Subcutaneous abdominal adipose tissue (tissue), 5 donors: ENCODE data around the gene NEK1.

ENCODE experiments used
- H3K27ac ChIP-seq: one replicate; pipeline ENCODE4 v1.7.0; 2013; ENCODE audit warnings: low read depth, mild to moderate bottlenecking, inconsistent platforms, low read length, moderate library complexity
- H3K27me3 ChIP-seq, 5 donors: one replicate each; pipeline ENCODE4 v1.7.0; 2013; ENCODE audit warnings: low read length in 5 of 5, inconsistent platforms in 1 of 5; ENCODE audit not compliant: control insufficient read depth in 5 of 5, insufficient read depth in 4 of 5
- H3K36me3 ChIP-seq, 5 donors: one replicate each; pipeline ENCODE4 v1.7.0; 2013; ENCODE audit warnings: low read length in 5 of 5; ENCODE audit not compliant: control insufficient read depth in 5 of 5, insufficient read depth in 5 of 5
- H3K4me1 ChIP-seq, 5 donors: one replicate each; pipeline ENCODE4 v1.7.0; 2013; ENCODE audit warnings: low read length in 5 of 5, mild to moderate bottlenecking in 3 of 5, moderate library complexity in 1 of 5; ENCODE audit not compliant: control insufficient read depth in 5 of 5, insufficient read depth in 5 of 5
- H3K4me3 ChIP-seq, 5 donors: one replicate each; pipeline ENCODE4 v1.7.0; 2013; ENCODE audit warnings: low read length in 5 of 5, low read depth in 1 of 5
- H3K9ac ChIP-seq, 5 donors: one replicate each; pipeline ENCODE4 v1.7.0; 2013; ENCODE audit warnings: low read length in 5 of 5, mild to moderate bottlenecking in 4 of 5, moderate library complexity in 3 of 5
- H3K9me3 ChIP-seq, 5 donors: one replicate each; pipeline ENCODE4 v1.7.0; 2013; ENCODE audit warnings: low read length in 5 of 5; ENCODE audit not compliant: control insufficient read depth in 5 of 5
- donor health status: healthy.
- donor health status: healthy.
- donor health status: healthy.
- donor health status: healthy.
- donor health status: healthy.

Gene NEK1

GRCh38 chr4:169618986-169619385 lies 6.6 kb upstream of the NEK1 start:
- H3K27me3 ChIP-seq: peaks cover 0 to 5% (median 0%) of the 10 kb centered on the region in 5 donors
- H3K9ac ChIP-seq: peak overlapping the region in 2 of 5 donors; percentile 73 to 94
- no peaks in the 10 kb centered on the region for H3K9me3 ChIP-seq
- peaks cover 8 to 30% (median 29%) of the 10 kb centered on the region in 5 donors for H3K4me1 ChIP-seq
- H3K36me3 ChIP-seq: peaks cover 0 to 2% (median 0%) of the 10 kb centered on the region in 5 donors
- peak overlapping the region in 2 of 5 donors; percentile 84 to 91 for H3K4me3 ChIP-seq
- no peak overlapping the region for H3K27ac ChIP-seq

- Histone ChIP-seq H3K9me3 (no peaks in the 10 kb centered on the region), H3K27me3 (peaks cover 0 to 5% (median 0%) of the 10 kb centered on the region in 5 donors), H3K27ac (no peak overlapping the region), H3K36me3 (peaks cover 0 to 2% (median 0%) of the 10 kb centered on the region in 5 donors), H3K4me1 (peaks cover 8 to 33% (median 31%) of the 10 kb centered on the region in 5 donors), H3K4me3 (no peak overlapping the region), H3K9ac (no peak overlapping the region)
Measured at GRCh38 chr4:169618286-169618685, 5.9 kb upstream of the NEK1 start.

- H3K36me3 ChIP-seq: peaks cover 0 to 2% (median 0%) of the 10 kb centered on the region in 5 donors
- H3K4me1 ChIP-seq: peaks cover 8 to 35% (median 33%) of the 10 kb centered on the region in 5 donors
- no peak overlapping the region for H3K4me3 ChIP-seq
- H3K9ac ChIP-seq: peak overlapping the region in 1 of 5 donors; percentile 24
- no peak overlapping the region for H3K27ac ChIP-seq
- no peaks in the 10 kb centered on the region for H3K9me3 ChIP-seq
- H3K27me3 ChIP-seq: peaks cover 0 to 5% (median 0%) of the 10 kb centered on the region in 5 donors
Measured at GRCh38 chr4:169617306-169617705, 4.9 kb upstream of the NEK1 start.

GRCh38 chr4:169616846-169617245 lies 4.5 kb upstream of the NEK1 start:
- peaks cover 0 to 5% (median 0%) of the 10 kb centered on the region in 5 donors for H3K27me3 ChIP-seq
- H3K9me3 ChIP-seq: no peaks in the 10 kb centered on the region
- peaks cover 0 to 2% (median 0%) of the 10 kb centered on the region in 5 donors for H3K36me3 ChIP-seq
- H3K27ac ChIP-seq: no peak overlapping the region
- H3K9ac ChIP-seq: peak overlapping the region in 1 of 5 donors; percentile 24
- H3K4me1 ChIP-seq: peaks cover 7 to 33% (median 30%) of the 10 kb centered on the region in 5 donors
- H3K4me3 ChIP-seq: no peak overlapping the region

- H3K9me3 ChIP-seq: no peaks in the 10 kb centered on the region
- no peak overlapping the region for H3K27ac ChIP-seq
- peaks cover 0 to 5% (median 0%) of the 10 kb centered on the region in 5 donors for H3K27me3 ChIP-seq
- no peak overlapping the region for H3K4me3 ChIP-seq
- H3K9ac ChIP-seq: no peak overlapping the region
- peaks cover 5 to 33% (median 30%) of the 10 kb centered on the region in 5 donors for H3K4me1 ChIP-seq
- H3K36me3 ChIP-seq: peaks cover 0 to 2% (median 0%) of the 10 kb centered on the region in 5 donors
Measured at GRCh38 chr4:169615467-169616106, 3.2 kb upstream of the NEK1 start.

GRCh38 chr4:169612871-169613859 lies 782 bp upstream of the NEK1 start:
- Histone ChIP-seq H3K27me3 (no peaks in the 10 kb centered on the region), H3K9ac (peak overlapping the region in 4 of 5 donors; percentile 31 to 47 (median 36)), H3K4me1 (peaks cover 0 to 24% (median 23%) of the 10 kb centered on the region in 5 donors), H3K4me3 (peak overlapping the region; percentile 77 to 98 (median 94)), H3K36me3 (no peaks in the 10 kb centered on the region), H3K27ac (peak overlapping the region; percentile 48), H3K9me3 (no peaks in the 10 kb centered on the region)

GRCh38 chr4:169611157-169611556 lies 1.2 kb downstream of the NEK1 start:
- no peaks in the 10 kb centered on the region for H3K27me3 ChIP-seq
- H3K9me3 ChIP-seq: no peaks in the 10 kb centered on the region
- peak overlapping the region; percentile 88 to 98 (median 94) for H3K4me3 ChIP-seq
- H3K36me3 ChIP-seq: no peaks in the 10 kb centered on the region
- peak overlapping the region; percentile 2 for H3K27ac ChIP-seq
- H3K4me1 ChIP-seq: peaks cover 0 to 24% (median 23%) of the 10 kb centered on the region in 5 donors
- peak overlapping the region in 4 of 5 donors; percentile 79 to 96 (median 92) for H3K9ac ChIP-seq

- H3K9ac ChIP-seq: no peak overlapping the region
- no peaks in the 10 kb centered on the region for H3K4me1 ChIP-seq
- H3K27ac ChIP-seq: no peak overlapping the region
Measured at GRCh38 chr4:169604903-169605331, 7.5 kb downstream of the NEK1 start.

GRCh38 chr4:169604131-169604900 lies 8.1 kb downstream of the NEK1 start:
- no peaks in the 10 kb centered on the region for H3K27me3 ChIP-seq
- peaks cover 13 to 17% (median 15%) of the 10 kb centered on the region in 5 donors for H3K36me3 ChIP-seq
- H3K9ac ChIP-seq: peak overlapping the region in 1 of 5 donors; percentile 35
- H3K27ac ChIP-seq: no peak overlapping the region
- H3K4me3 ChIP-seq: no peak overlapping the region
- H3K9me3 ChIP-seq: no peaks in the 10 kb centered on the region
- no peaks in the 10 kb centered on the region for H3K4me1 ChIP-seq

More at GRCh38 chr4:169604903-169605331, 7.5 kb downstream of the NEK1 start:
- H3K9me3 ChIP-seq: no peaks in the 10 kb centered on the region
- H3K36me3 ChIP-seq: peaks cover 10 to 14% (median 13%) of the 10 kb centered on the region in 5 donors
- H3K4me3 ChIP-seq: no peak overlapping the region
- no peaks in the 10 kb centered on the region for H3K27me3 ChIP-seq
